Tibial nerve (tissue), 4 donors: ENCODE data around the gene BARX1. TPM values are rescaled to one million over a fixed set of nuclear protein-coding genes. Genes with fewer than 3 reads are reported as not detected.

Experiments
- DNase-seq, 2 donors: peaks; one replicate each; pipeline ENCODE4 v3.0.0-alpha.2; 2019; ENCODE audit warnings: low spot score in 2 of 2
- H3K27ac ChIP-seq, 4 donors: fragments of 200-600 bp; sonication (generic) in 3 of 4; one replicate each; pipeline ENCODE4 v1.5.1; 2017 to 2019; ENCODE audit warnings: mild to moderate bottlenecking in 1 of 4
- H3K27me3 ChIP-seq, 2 donors: fragments of 200-600 bp; sonication (generic) in 1 of 2; one replicate each; pipeline versions ENCODE4 v1.5.1 to v1.6.0; 2017 to 2019
- H3K36me3 ChIP-seq, 3 donors: fragments of 200-600 bp; sonication (generic); one replicate each; pipeline ENCODE4 v1.5.1; 2018 to 2019
- H3K4me1 ChIP-seq, 4 donors: fragments of 200-600 bp; sonication (generic) in 3 of 4; one replicate each; pipeline ENCODE4 v1.5.1; 2017 to 2019
- H3K4me3 ChIP-seq, 4 donors: fragments of 200-600 bp; sonication (generic) in 3 of 4; one replicate each; pipeline ENCODE4 v1.5.1; 2017 to 2019; ENCODE audit warnings: mild to moderate bottlenecking in 1 of 4, moderate library complexity in 1 of 4
- H3K9me3 ChIP-seq, 4 donors: fragments of 200-600 bp; sonication (generic) in 3 of 4; one replicate each; pipeline ENCODE4 v1.5.1; 2017 to 2019
- EP300 ChIP-seq, 2 donors: sonication (generic); formaldehyde crosslinking; IDR thresholded peaks; one replicate each; pipeline ENCODE4 v1.6.1; 2017; ENCODE audit warnings: antibody characterized with exemption in 2 of 2, mild to moderate bottlenecking in 1 of 2
- POLR2A ChIP-seq, 2 donors: fragments of 450-650 bp; IDR thresholded peaks; one replicate each; pipeline ENCODE4 v1.6.1; 2017; ENCODE audit warnings: antibody characterized with exemption in 2 of 2, mild to moderate bottlenecking in 2 of 2, moderate library complexity in 2 of 2
- WGBS, 2 donors: methylation state at CpG; one replicate each; pipeline ENCODE4 v1.1.5; 2018; 5-methylcytosine and 5-hydroxymethylcytosine counted together
- total RNA-seq, 4 donors: library from RNA; depleted of rRNA; stranded (reverse); fragments of >200 nt; gene quantifications; one replicate each; pipeline ENCODE4 v1.1.0, GENCODE V29; 2016
- TF ChIP-seq, protein P1 (sequence below), 5 experiments: fragments of 200-600 bp in 3 of 5; fragments of 450-650 bp in 2 of 5; sonication (generic) in 3 of 5; IDR thresholded peaks; one replicate each; pipeline ENCODE4 v1.5.1; 2016 to 2019; ENCODE audit warnings: antibody characterized with exemption in 5 of 5, mild to moderate bottlenecking in 3 of 5, moderate library complexity in 2 of 5

The BARX1 gene
- total RNA-seq, 4 donors from 2014 or later = not detected

DNA sequence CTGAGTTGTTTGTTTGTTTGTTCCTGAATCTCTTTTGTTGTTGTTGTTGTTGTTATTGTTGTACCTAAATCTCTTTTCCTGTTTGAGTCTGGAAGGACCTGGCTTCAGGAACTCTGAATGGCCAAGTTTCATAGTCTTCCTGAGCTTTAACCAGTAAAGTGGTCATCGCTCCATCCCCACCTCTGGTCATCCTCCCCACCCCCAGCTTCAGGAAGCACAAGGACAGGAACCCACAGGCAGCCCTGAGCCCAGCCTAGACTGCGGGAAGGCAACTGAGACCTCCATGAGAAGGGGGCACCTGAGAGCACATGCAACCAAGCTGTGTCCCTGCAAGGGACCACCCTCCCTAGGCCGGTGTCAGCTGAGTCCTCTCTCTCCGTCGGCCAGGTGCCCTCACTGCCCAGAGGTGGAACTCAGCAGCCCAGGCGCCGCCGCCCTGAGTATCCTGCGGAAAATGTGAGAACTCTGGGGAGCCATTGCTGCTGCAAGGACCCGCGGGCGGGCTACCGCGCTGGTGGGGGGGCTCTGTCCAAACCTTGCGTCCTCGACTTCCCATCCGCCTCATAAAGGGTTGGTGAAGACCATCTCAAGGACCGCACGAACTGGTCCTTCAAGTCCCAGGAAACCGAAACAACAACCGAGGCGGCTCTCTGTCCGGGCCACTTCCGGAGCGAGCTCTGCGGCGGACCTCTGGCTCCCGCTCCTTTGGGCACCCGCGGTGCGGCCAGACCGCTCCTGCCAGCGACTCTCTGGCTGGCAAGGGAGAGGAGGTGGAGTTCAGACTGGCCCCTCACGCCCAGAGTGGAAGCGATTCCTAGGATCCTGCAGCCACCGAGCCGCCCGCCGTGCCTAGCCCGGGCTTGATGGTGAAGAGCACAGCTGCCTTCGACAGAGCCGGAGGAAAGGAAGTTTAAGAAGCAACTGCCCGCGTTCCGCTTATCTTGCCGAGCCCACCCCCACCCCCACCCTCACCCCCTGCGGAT lies 4.2 kb downstream of the BARX1 start:
- Histone ChIP-seq H3K27me3 (peaks cover 0 to 96% of the 10 kb centered on the region in 2 donors), H3K27ac (no peak overlapping the region), H3K4me3 (peak overlapping the region; percentile 26 to 67 (median 51)), H3K4me1 (peaks cover 0 to 80% (median 31%) of the 10 kb centered on the region in 4 donors), H3K9me3 (peaks cover 0 to 6% (median 0%) of the 10 kb centered on the region in 4 donors), H3K36me3 (no peaks in the 10 kb centered on the region)
- TF ChIP-seq, protein P1, sequence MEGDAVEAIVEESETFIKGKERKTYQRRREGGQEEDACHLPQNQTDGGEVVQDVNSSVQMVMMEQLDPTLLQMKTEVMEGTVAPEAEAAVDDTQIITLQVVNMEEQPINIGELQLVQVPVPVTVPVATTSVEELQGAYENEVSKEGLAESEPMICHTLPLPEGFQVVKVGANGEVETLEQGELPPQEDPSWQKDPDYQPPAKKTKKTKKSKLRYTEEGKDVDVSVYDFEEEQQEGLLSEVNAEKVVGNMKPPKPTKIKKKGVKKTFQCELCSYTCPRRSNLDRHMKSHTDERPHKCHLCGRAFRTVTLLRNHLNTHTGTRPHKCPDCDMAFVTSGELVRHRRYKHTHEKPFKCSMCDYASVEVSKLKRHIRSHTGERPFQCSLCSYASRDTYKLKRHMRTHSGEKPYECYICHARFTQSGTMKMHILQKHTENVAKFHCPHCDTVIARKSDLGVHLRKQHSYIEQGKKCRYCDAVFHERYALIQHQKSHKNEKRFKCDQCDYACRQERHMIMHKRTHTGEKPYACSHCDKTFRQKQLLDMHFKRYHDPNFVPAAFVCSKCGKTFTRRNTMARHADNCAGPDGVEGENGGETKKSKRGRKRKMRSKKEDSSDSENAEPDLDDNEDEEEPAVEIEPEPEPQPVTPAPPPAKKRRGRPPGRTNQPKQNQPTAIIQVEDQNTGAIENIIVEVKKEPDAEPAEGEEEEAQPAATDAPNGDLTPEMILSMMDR (IDR thresholded peaks at IDR 0.05) = no peak
- no peak for TF ChIP-seq POLR2A (IDR thresholded peaks at IDR 0.05)
- TF ChIP-seq EP300 (IDR thresholded peaks at IDR 0.05) = no peak
- DNase-seq = peak in 1 of 2 donors; percentile 24
- WGBS, 2 donors = 3 to 5% methylated on average over 36 to 40 of the region's 47 CpGs

DNA sequence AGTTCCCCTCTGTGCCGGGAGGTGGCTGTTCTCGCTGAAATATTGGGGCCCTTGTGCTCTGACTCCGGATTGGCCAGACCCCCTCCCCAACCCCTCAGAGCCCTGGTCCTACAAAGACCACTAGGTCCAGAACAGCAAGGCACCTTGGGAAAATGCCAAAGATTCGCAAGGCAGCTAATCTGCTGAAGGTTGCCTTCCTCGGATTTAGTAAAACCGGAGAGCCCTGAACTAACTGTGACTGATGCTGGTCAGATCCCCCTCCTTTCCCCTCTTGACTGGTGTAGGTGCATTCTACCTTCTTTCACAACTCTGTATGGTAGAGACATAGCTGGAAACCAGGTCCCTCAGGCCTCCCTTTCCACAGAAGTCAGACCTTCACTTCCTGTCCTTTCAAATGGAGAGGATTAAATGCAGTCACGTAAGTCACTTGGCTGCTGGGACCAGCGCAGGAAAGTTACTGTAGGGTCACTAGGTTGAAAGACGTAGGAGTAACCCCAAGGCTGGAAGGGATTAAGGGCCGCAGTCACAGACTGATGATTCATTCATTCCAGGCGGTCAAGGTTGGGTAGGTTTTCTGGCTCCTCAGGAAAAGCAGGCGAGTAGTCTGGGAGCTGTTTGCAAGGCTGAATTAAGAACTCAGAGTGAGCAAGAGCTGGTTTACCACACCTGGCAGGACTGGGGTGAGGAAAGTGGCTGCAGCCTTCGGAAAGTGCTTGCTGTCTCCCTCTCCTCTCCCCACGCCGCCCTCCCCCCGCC lies 5.3 kb downstream of the BARX1 start:
- Histone ChIP-seq H3K27me3 (peaks cover 0 to 99% of the 10 kb centered on the region in 2 donors), H3K4me1 (peaks cover 0 to 78% (median 31%) of the 10 kb centered on the region in 4 donors)
- DNase-seq = no peak

DNA sequence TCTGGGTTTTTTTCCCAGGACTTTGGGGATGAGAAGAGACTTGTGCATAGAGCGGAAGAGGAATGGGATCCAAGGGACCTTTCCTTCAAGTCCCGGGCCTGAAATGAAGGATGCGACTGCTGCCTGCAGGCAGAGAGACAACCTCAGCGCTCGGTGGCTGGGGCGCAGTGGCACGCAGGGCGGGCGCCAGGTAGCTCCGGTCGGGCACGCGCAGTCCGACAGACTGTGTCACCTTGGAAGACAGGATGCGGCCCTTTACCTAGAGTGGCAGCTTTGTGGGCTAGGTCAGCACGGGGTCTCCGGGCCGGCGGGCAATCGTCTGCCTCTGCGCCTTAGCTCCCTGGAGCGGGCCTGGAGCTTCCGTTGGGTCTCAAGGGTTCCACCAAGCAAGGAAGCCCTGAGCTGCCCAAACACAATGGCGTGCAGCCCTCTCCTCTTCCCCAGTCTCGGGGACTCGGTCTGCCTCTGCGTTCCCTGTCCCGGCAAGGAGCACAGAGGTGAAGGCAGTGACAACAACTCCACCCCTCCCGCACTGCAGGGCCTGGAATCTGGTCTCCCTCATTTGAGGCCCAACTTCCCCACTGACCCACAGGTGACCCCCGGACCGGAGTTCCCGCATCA lies 6.0 kb downstream of the BARX1 start:
- Histone ChIP-seq H3K27ac (no peak overlapping the region), H3K36me3 (no peaks in the 10 kb centered on the region), H3K4me3 (no peak overlapping the region), H3K9me3 (peaks cover 0 to 6% (median 0%) of the 10 kb centered on the region in 4 donors), H3K4me1 (peaks cover 0 to 72% (median 25%) of the 10 kb centered on the region in 4 donors), H3K27me3 (peaks cover 0 to 100% of the 10 kb centered on the region in 2 donors)
- 8 to 15% methylated on average over 23 to 26 of the region's 32 CpGs for whole genome bisulfite sequencing, 2 donors
- TF ChIP-seq POLR2A (IDR thresholded peaks at IDR 0.05) = no peak
- no peak for TF ChIP-seq EP300 (IDR thresholded peaks at IDR 0.05)
- TF ChIP-seq, protein P1 (IDR thresholded peaks at IDR 0.05) = no peak
- no peak for DNase-seq

More for the DNA sequence above, 5.3 kb downstream of the BARX1 start:
- WGBS, 2 donors = 17 to 30% methylated on average over 14 to 16 of the region's 16 CpGs
- H3K4me3 ChIP-seq = no peak overlapping the region
- H3K36me3 ChIP-seq = no peaks in the 10 kb centered on the region
- H3K27ac ChIP-seq = no peak overlapping the region
- TF ChIP-seq POLR2A (IDR thresholded peaks at IDR 0.05) (no peak), EP300 (IDR thresholded peaks at IDR 0.05) (no peak)
- peaks cover 0 to 6% (median 0%) of the 10 kb centered on the region in 4 donors for H3K9me3 ChIP-seq

DNA sequence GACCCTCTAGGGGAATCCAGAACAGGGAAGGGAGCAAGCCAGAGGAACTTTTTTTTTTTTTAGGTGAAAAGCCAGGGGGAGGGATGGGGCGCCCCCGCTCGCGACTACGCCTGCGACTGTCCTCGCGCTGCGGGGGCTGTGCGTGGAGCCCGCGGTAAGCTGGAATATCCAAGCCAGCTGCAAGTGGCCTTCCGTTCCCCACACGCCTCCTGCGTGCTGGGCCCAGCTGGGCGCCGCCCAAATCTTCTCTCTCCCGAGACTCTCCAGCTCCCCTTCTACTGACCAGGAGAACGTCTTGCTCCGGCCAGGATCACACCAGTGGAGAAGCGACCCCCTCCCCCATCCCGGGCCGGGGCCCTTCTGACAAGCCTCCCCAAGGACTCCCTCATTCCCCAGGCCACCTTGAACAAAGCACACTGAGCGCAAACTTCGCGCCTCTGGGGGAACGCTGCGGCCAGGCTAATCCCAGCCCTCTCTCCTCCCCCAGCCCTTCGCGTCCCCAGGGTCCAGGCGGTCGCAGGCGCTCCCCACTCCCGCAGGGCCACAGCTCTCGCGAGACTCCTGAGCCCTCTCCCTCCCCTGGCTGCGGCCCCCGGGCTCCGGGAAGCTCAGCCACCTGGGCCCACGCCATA lies 6.6 kb downstream of the BARX1 start:
- Histone ChIP-seq H3K27ac (no peak overlapping the region), H3K36me3 (no peaks in the 10 kb centered on the region), H3K9me3 (peaks cover 0 to 6% (median 0%) of the 10 kb centered on the region in 4 donors), H3K4me3 (no peak overlapping the region), H3K27me3 (peaks cover 0 to 100% of the 10 kb centered on the region in 2 donors), H3K4me1 (peaks cover 0 to 65% (median 23%) of the 10 kb centered on the region in 4 donors)
- no peak for TF ChIP-seq EP300 (IDR thresholded peaks at IDR 0.05)
- no peak for TF ChIP-seq POLR2A (IDR thresholded peaks at IDR 0.05)
- TF ChIP-seq, protein P1 (IDR thresholded peaks at IDR 0.05) = no peak
- no peak for DNase-seq
- 2 to 5% methylated on average over 27 to 29 of the region's 40 CpGs for WGBS, 2 donors
